B cell (primary cell): ENCODE data around the gene RALGAPB.

ENCODE experiments used
- CTCF ChIP-seq: fragments of 200-600 bp; IDR thresholded peaks from one replicate; pipeline ENCODE4 v1.8.0; 2022; ENCODE audit warnings: antibody characterized with exemption, mild to moderate bottlenecking
- EZH2 ChIP-seq: IDR thresholded peaks from 2 replicates; pipeline ENCODE4 v1.6.1; 2012; ENCODE audit warnings: borderline replicate concordance, low read depth, mild to moderate bottlenecking, moderate library complexity, low read length; ENCODE audit not compliant: insufficient read depth, poor library complexity, severe bottlenecking

- TF ChIP-seq CTCF (no peak), EZH2 (no peak)
These were observed 143.8 kb downstream of the RALGAPB start for GRCh38 chr20:38616457-38616856.
